Neuronal stem cell (in vitro differentiated cells): Measurements from ENCODE around the gene LRRC27.

ENCODE experiments used
- DNase-seq: peaks from one replicate; pipeline ENCODE4 v3.0.0-alpha.2; 2013; ENCODE audit warnings: low spot score
- H2AFZ ChIP-seq: one replicate; pipeline ENCODE4 v1.6.1; 2013; ENCODE audit warnings: mild to moderate bottlenecking, low read length, inconsistent platforms
- H2AK5ac ChIP-seq: 2 replicates; pipeline ENCODE4 v1.6.1; 2013; ENCODE audit warnings: low read depth, mild to moderate bottlenecking, inconsistent platforms, low read length, moderate library complexity, mixed read lengths
- H2BK120ac ChIP-seq: 2 replicates; pipeline ENCODE4 v1.6.1; 2013; ENCODE audit warnings: low read depth, mild to moderate bottlenecking, inconsistent platforms, low read length, moderate library complexity, mixed read lengths
- H2BK12ac ChIP-seq: one replicate; pipeline ENCODE4 v1.6.1; 2013; ENCODE audit warnings: low read length, inconsistent platforms
- H2BK15ac ChIP-seq: 2 replicates; pipeline ENCODE4 v1.6.1; 2013; ENCODE audit warnings: mild to moderate bottlenecking, low read length, inconsistent platforms, mixed read lengths
- H2BK5ac ChIP-seq: one replicate; pipeline ENCODE4 v1.6.1; 2013; ENCODE audit warnings: inconsistent platforms, mild to moderate bottlenecking, low read length, moderate library complexity
- H3K14ac ChIP-seq: one replicate; pipeline ENCODE4 v1.6.1; 2013; ENCODE audit warnings: low read length, inconsistent platforms
- H3K18ac ChIP-seq: 2 replicates; pipeline ENCODE4 v1.6.1; 2013; ENCODE audit warnings: low read length, inconsistent platforms
- H3K23ac ChIP-seq: 2 replicates; pipeline ENCODE4 v1.6.1; 2013; ENCODE audit warnings: low read depth, mild to moderate bottlenecking, mixed read lengths, low read length, inconsistent platforms; ENCODE audit not compliant: poor library complexity
- H3K27ac ChIP-seq: replicated peaks from 3 replicates; pipeline ENCODE4 v1.5.1; 2013; ENCODE audit warnings: low read length, inconsistent platforms
- H3K27me3 ChIP-seq, 3 experiments: 2 replicates each; pipeline ENCODE4 v1.6.1; 2013; ENCODE audit warnings: low read length in 3 of 3, mild to moderate bottlenecking in 2 of 3, inconsistent platforms in 1 of 3, low read depth in 1 of 3, mixed read lengths in 1 of 3, moderate library complexity in 1 of 3; ENCODE audit not compliant: control insufficient read depth in 3 of 3, insufficient read depth in 3 of 3
- H3K36me3 ChIP-seq, 2 donors: replicated peaks in 1 of 2; 2 replicates each; pipeline ENCODE4 v1.6.1; 2013; ENCODE audit warnings: low read length in 2 of 2; ENCODE audit not compliant: control insufficient read depth in 2 of 2, insufficient read depth in 2 of 2
- H3K4ac ChIP-seq: 2 replicates; pipeline ENCODE4 v1.6.1; 2013; ENCODE audit warnings: inconsistent platforms, mild to moderate bottlenecking, low read length, moderate library complexity
- H3K4me1 ChIP-seq, 2 donors: 1 replicate in 1 of 2; 2 replicates in 1 of 2; pipeline ENCODE4 v1.6.1; 2013; ENCODE audit warnings: low read length in 2 of 2, low read depth in 1 of 2; ENCODE audit not compliant: control insufficient read depth in 2 of 2, insufficient read depth in 1 of 2
- H3K4me2 ChIP-seq: one replicate; pipeline ENCODE4 v1.6.1; 2013; ENCODE audit warnings: mild to moderate bottlenecking, low read length, inconsistent platforms; ENCODE audit not compliant: insufficient read depth, poor library complexity, severe bottlenecking
- H3K4me3 ChIP-seq, 2 donors: 2 replicates each; pipeline ENCODE4 v1.5.1; 2013; ENCODE audit warnings: low read length in 2 of 2, mild to moderate bottlenecking in 2 of 2, inconsistent platforms in 1 of 2, moderate library complexity in 1 of 2
- H3K79me1 ChIP-seq: one replicate; pipeline ENCODE4 v1.6.1; 2013; ENCODE audit warnings: low read depth, mild to moderate bottlenecking, inconsistent platforms, low read length, moderate library complexity
- H3K9ac ChIP-seq: one replicate; pipeline ENCODE4 v1.6.1; 2013; ENCODE audit warnings: mild to moderate bottlenecking, low read depth, low read length, inconsistent platforms; ENCODE audit not compliant: poor library complexity
- H3K9me3 ChIP-seq, 2 donors: replicated peaks in 1 of 2; 2 replicates each; pipeline versions ENCODE3 to v1.6.1; 2013; ENCODE audit warnings: low read length in 2 of 2, mild to moderate bottlenecking in 2 of 2, inconsistent platforms in 1 of 2, low read depth in 1 of 2, mixed read lengths in 1 of 2, moderate library complexity in 1 of 2; ENCODE audit not compliant: control insufficient read depth in 2 of 2, insufficient read depth in 1 of 2
- H4K8ac ChIP-seq: one replicate; pipeline ENCODE4 v1.6.1; 2013; ENCODE audit warnings: low read depth, mild to moderate bottlenecking, inconsistent platforms, low read length, moderate library complexity
- H4K91ac ChIP-seq: one replicate; pipeline ENCODE4 v1.6.1; 2013; ENCODE audit warnings: low read length, low read depth, mild to moderate bottlenecking, inconsistent platforms; ENCODE audit not compliant: poor library complexity
- WGBS, 2 donors: extraction: QIAGEN DNeasy Blood & Tissue Kit; methylation state at CpG; one replicate each; pipeline ENCODE4 v1.1.7; 2013; ENCODE audit warnings: missing lambda C conversion rate in 2 of 2, mixed read lengths in 1 of 2; ENCODE audit not compliant: insufficient read length in 2 of 2, insufficient replicate concordance in 1 of 2; ENCODE audit errors: extremely low coverage in 2 of 2; 5-methylcytosine and 5-hydroxymethylcytosine counted together

The LRRC27 gene

DNA sequence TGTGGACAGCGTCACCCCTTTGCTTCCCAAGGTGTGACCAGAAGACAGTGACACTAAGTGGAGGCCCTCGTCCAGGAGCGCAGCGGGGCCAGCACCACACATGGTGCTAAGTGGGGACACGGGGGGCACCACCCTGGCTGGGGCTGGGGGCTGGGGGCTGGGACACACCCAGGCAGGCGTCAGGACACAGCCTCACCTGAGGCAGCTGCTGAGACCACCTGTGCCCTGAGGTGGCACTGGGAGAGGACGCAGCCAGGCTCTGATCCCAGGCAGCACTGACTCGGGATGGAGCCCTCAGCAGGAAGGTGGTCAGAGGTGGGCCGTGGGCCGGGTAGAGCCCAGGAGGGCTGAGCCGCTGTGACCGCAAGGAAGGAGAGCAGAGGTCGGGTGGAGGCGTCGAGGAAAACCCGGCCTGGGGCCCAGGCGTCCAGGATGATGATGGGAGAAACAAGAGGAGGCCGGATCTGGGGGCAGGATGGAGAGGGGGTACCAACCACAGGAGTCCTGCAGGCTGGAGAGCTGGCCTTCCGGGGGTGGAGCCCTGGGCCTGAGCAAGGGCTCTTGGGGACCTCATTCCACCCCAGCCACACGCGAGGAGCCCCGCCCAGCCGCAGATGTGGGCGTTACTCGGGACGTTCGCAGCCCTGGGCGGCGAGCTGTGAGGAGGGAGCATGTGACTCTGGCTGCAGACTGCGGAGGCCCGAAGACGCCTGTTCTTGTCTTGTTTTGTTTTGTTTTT lies 22.5 kb downstream of the LRRC27 start:
- peak overlapping the region; percentile 75 for H2AK5ac ChIP-seq
- no peak overlapping the region for H4K91ac ChIP-seq
- H3K4me3 ChIP-seq, result no peak overlapping the region
- DNase-seq, result no peak
- no peak overlapping the region for H2AFZ ChIP-seq
- H3K27me3 ChIP-seq, result no peaks in the 10 kb centered on the region
- H3K36me3 ChIP-seq, result peaks cover 0 to 37% of the 10 kb centered on the region in 2 donors
- peak overlapping the region; percentile 21 for H3K14ac ChIP-seq
- H2BK120ac ChIP-seq, result no peak overlapping the region
- H3K27ac ChIP-seq, result no peak overlapping the region
- no peak overlapping the region for H3K4ac ChIP-seq
- H3K9me3 ChIP-seq, result no peaks in the 10 kb centered on the region
- no peaks in the 10 kb centered on the region for H3K4me1 ChIP-seq
- H2BK12ac ChIP-seq, result peak overlapping the region; percentile 58
- H2BK15ac ChIP-seq, result no peak overlapping the region
- H3K18ac ChIP-seq, result peak overlapping the region; percentile 64
- H3K79me1 ChIP-seq, result no peaks in the 10 kb centered on the region
- no CpG with 5 or more reads among the region's 32 CpGs for WGBS, 2 donors
- no peak overlapping the region for H2BK5ac ChIP-seq
- H4K8ac ChIP-seq, result no peak overlapping the region
- peak overlapping the region; percentile 65 for H3K23ac ChIP-seq
- no peak overlapping the region for H3K9ac ChIP-seq
- no peak overlapping the region for H3K4me2 ChIP-seq

DNA sequence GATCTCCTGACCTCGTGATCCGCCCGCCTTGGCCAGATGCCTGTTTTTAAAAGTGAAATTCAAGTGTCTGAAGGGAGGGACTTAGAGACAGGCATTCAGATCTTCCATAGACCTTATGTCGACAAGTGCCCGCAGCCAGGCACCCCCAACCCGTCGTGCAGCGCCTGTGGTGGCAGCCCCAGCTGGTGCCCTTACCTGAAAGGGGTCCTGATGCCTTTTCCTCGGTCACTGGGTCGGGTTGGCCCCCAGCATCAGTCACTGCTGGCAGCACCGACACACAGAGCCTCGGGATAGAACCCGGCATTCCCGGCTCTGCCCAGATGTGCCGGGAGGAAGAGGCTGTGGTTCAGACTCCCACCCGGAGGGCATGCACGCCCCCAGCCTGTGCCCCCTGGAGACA lies 23.3 kb downstream of the LRRC27 start:
- no peak overlapping the region for H4K8ac ChIP-seq
- H3K18ac ChIP-seq, result no peak overlapping the region
- H3K4me2 ChIP-seq, result no peak overlapping the region
- H2BK5ac ChIP-seq, result no peak overlapping the region
- H3K9me3 ChIP-seq, result no peaks in the 10 kb centered on the region
- no peaks in the 10 kb centered on the region for H3K79me1 ChIP-seq
- H3K9ac ChIP-seq, result no peak overlapping the region
- peak overlapping the region; percentile 56 for H2AK5ac ChIP-seq
- WGBS, 2 donors, result no CpG with 5 or more reads among the region's 17 CpGs
- H3K23ac ChIP-seq, result no peak overlapping the region
- H3K14ac ChIP-seq, result peak overlapping the region; percentile 21
- H3K36me3 ChIP-seq, result peaks cover 0 to 35% of the 10 kb centered on the region in 2 donors
- H2BK120ac ChIP-seq, result no peak overlapping the region
- no peak overlapping the region for H3K4me3 ChIP-seq
- no peak overlapping the region for H3K4ac ChIP-seq
- H3K4me1 ChIP-seq, result no peaks in the 10 kb centered on the region
- no peak overlapping the region for H2BK15ac ChIP-seq
- no peak overlapping the region for H2AFZ ChIP-seq
- no peak overlapping the region for H4K91ac ChIP-seq
- no peak overlapping the region for H3K27ac ChIP-seq
- no peak overlapping the region for H2BK12ac ChIP-seq
- H3K27me3 ChIP-seq, result no peaks in the 10 kb centered on the region
- DNase-seq, result no peak

DNA sequence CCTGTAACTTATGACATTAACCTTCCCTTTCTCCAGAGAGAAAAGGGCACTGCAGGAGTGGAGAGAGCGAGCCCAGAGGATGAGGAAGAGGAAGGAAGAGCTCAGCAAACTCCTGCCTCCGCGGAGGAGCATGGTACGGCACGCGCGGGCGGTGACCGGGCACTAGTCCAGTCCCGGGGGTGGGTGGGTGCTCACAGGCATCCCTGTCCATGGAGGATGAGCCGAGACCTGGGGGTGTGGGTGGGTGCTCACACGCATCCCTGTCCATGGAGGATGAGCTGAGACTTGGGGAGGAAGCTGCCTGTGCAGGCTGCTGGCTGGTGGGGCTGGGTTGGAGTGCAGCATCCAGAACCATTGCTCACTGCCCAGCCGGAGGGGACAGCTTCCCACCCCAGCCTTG lies 23.8 kb downstream of the LRRC27 start:
- Histone ChIP-seq H4K91ac (no peak overlapping the region), H3K23ac (no peak overlapping the region), H3K4me3 (no peak overlapping the region), H3K27me3 (no peaks in the 10 kb centered on the region), H2AFZ (no peak overlapping the region), H2BK15ac (no peak overlapping the region), H3K4me1 (no peaks in the 10 kb centered on the region), H2BK120ac (no peak overlapping the region), H3K4me2 (no peak overlapping the region), H3K36me3 (peaks cover 0 to 31% of the 10 kb centered on the region in 2 donors), H2BK5ac (no peak overlapping the region), H3K79me1 (no peaks in the 10 kb centered on the region), H3K9me3 (no peaks in the 10 kb centered on the region), H4K8ac (no peak overlapping the region), H2BK12ac (no peak overlapping the region), H3K27ac (no peak overlapping the region), H2AK5ac (no peak overlapping the region), H3K9ac (no peak overlapping the region), H3K4ac (no peak overlapping the region), H3K14ac (peak overlapping the region; percentile 21), H3K18ac (no peak overlapping the region)
- no CpG with 5 or more reads among the region's 13 CpGs for WGBS, 2 donors
- DNase-seq, result no peak

DNA sequence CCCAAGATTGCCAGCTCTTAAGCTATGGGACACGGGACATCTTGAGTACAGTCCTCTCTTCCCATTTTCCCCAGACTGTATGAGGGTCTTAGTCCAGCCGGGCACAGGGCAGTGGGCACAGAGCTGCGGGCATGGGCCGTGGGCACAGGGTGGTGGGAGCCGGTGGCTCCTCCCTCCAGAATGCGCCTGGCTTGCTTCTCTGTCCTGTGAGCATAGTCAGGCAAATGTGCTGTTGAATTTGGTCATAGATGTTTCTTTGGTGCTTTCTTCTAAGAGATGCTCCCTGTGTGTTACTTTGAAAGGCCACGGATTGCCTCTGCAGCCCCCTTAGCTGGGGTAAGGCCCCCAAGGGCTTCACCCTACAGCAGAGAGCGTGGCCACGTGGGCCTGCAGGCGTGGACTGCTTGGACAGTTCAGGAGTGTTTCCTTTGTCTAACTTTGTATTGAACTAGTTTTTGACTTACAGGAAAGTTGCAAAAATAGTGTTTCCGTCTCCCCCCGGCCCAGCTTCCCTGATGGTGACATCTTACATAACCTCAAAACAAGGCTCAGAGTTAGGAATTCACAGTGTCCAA lies 24.7 kb downstream of the LRRC27 start:
- Histone ChIP-seq H3K18ac (no peak overlapping the region), H3K4me3 (no peak overlapping the region), H3K9me3 (no peaks in the 10 kb centered on the region), H2AK5ac (no peak overlapping the region), H3K27me3 (no peaks in the 10 kb centered on the region), H3K23ac (no peak overlapping the region), H3K4me1 (no peaks in the 10 kb centered on the region), H3K4me2 (no peak overlapping the region), H2AFZ (no peak overlapping the region), H3K14ac (no peak overlapping the region), H4K8ac (no peak overlapping the region), H4K91ac (no peak overlapping the region), H2BK120ac (no peak overlapping the region), H3K27ac (no peak overlapping the region), H3K4ac (no peak overlapping the region), H2BK12ac (no peak overlapping the region), H2BK15ac (no peak overlapping the region), H3K79me1 (no peaks in the 10 kb centered on the region), H2BK5ac (no peak overlapping the region), H3K9ac (no peak overlapping the region), H3K36me3 (peaks cover 0 to 23% of the 10 kb centered on the region in 2 donors)
- WGBS, 2 donors, result no CpG with 5 or more reads among the region's 12 CpGs
- no peak for DNase-seq
